Spinal cord (tissue), 10 donors: ENCODE results near the gene SYNGR1. TPM values are rescaled to one million over a fixed set of nuclear protein-coding genes. Genes with fewer than 3 reads are reported as not detected.
"Not testable (repeated sequence)": the region's sequence is repeated elsewhere in the genome, so short reads cannot be mapped to it uniquely, and the experiment has no call there.

Experiments used
- DNase-seq, 6 donors: peaks; one replicate each; pipeline versions ENCODE4 v3.0.0 to v3.0.0-alpha.2; 2013 to 2015; ENCODE audit warnings: low spot score in 6 of 6, low read depth in 4 of 6
- H3K27ac ChIP-seq: one replicate; pipeline ENCODE4 v1.5.1; 2013; ENCODE audit warnings: low read depth, low read length, control low read depth
- H3K27me3 ChIP-seq: one replicate; pipeline ENCODE4 v1.6.1; 2013; ENCODE audit warnings: low read length; ENCODE audit not compliant: control insufficient read depth, insufficient read depth
- H3K36me3 ChIP-seq: one replicate; pipeline ENCODE4 v1.6.1; 2013; ENCODE audit warnings: low read length; ENCODE audit not compliant: control insufficient read depth, insufficient read depth
- H3K4me1 ChIP-seq: one replicate; pipeline ENCODE4 v1.6.1; 2013; ENCODE audit warnings: low read length; ENCODE audit not compliant: control insufficient read depth, insufficient read depth
- H3K4me3 ChIP-seq: one replicate; pipeline ENCODE4 v1.5.1; 2013; ENCODE audit warnings: low read depth, low read length, control low read depth
- H3K9me3 ChIP-seq: one replicate; pipeline ENCODE4 v1.6.1; 2013; ENCODE audit warnings: low read length; ENCODE audit not compliant: control insufficient read depth, insufficient read depth
- WGBS: methylation state at CpG from one replicate; pipeline ENCODE4 v1.1.5; 2013; ENCODE audit warnings: missing lambda C conversion rate; ENCODE audit not compliant: insufficient coverage; 5-methylcytosine and 5-hydroxymethylcytosine counted together
- polyA plus RNA-seq, 2 donors: library from polyadenylated mRNA; unstranded; fragments of 120-200 nt; gene quantifications; one replicate each; pipeline ENCODE4 v1.2.1, GENCODE V29; 2013; ENCODE audit not compliant: insufficient read length in 2 of 2
- total RNA-seq, 2 donors: library from RNA; depleted of rRNA in 1 of 2; stranded (reverse); fragments of 120-200 nt in 1 of 2; fragments of >200 nt in 1 of 2; gene quantifications; one replicate each; pipeline versions ENCODE4 v1.2.3 to v1.2.4, GENCODE V29; 2013 to 2014
- donor health status: healthy.

Gene SYNGR1
- total and polyA plus RNA-seq, 4 donors = 43.8 to 99.1 (median 71.0) TPM

- H3K9me3 ChIP-seq, H3K27me3 ChIP-seq, H3K27ac ChIP-seq, H3K4me3 ChIP-seq, DNase-seq: not testable (repeated sequence)
- WGBS = 92% methylated on average over 12 of the region's 17 CpGs
- Histone ChIP-seq H3K36me3 (peaks cover 52% of the 10 kb centered on the region), H3K4me1 (peaks cover 13% of the 10 kb centered on the region)
Measured at GRCh38 chr22:39358197-39358596, 8.4 kb downstream of the SYNGR1 start.

GRCh38 chr22:39359659-39360195 is 9.9 kb downstream of the SYNGR1 start:
- Histone ChIP-seq H3K36me3 (peaks cover 57% of the 10 kb centered on the region), H3K9me3 (no peaks in the 10 kb centered on the region), H3K4me3 (no peak overlapping the region), H3K4me1 (peaks cover 20% of the 10 kb centered on the region), H3K27me3 (no peaks in the 10 kb centered on the region), H3K27ac (no peak overlapping the region)
- DNase-seq = no peak
- 76% methylated on average over 9 of the region's 9 CpGs for WGBS

GRCh38 chr22:39360242-39360641 is 10.5 kb downstream of the SYNGR1 start:
- Histone ChIP-seq H3K4me1 (peaks cover 20% of the 10 kb centered on the region), H3K27ac (no peak overlapping the region), H3K4me3 (no peak overlapping the region), H3K36me3 (peaks cover 54% of the 10 kb centered on the region), H3K9me3 (no peaks in the 10 kb centered on the region), H3K27me3 (no peaks in the 10 kb centered on the region)
- peak in 1 of 6 donors; percentile 21 for DNase-seq
- WGBS = 67% methylated on average over 11 of the region's 18 CpGs

- Histone ChIP-seq H3K9me3 (no peaks in the 10 kb centered on the region), H3K27ac (no peak overlapping the region), H3K4me3 (no peak overlapping the region), H3K36me3 (peaks cover 51% of the 10 kb centered on the region), H3K27me3 (no peaks in the 10 kb centered on the region), H3K4me1 (peaks cover 20% of the 10 kb centered on the region)
- no peak for DNase-seq
- 63% methylated on average over 12 of the region's 14 CpGs for WGBS
Measured at GRCh38 chr22:39360674-39361413, 11.1 kb downstream of the SYNGR1 start.

- no peaks in the 10 kb centered on the region for H3K27me3 ChIP-seq
- H3K4me1 ChIP-seq = peaks cover 16% of the 10 kb centered on the region
- H3K9me3 ChIP-seq = no peaks in the 10 kb centered on the region
- no peak overlapping the region for H3K27ac ChIP-seq
- no peak overlapping the region for H3K4me3 ChIP-seq
- peaks cover 51% of the 10 kb centered on the region for H3K36me3 ChIP-seq
- DNase-seq = no peak
- WGBS = 90% methylated on average over 6 of the region's 7 CpGs
Measured at GRCh38 chr22:39361496-39361895, 11.7 kb downstream of the SYNGR1 start.

- Histone ChIP-seq H3K27me3 (no peaks in the 10 kb centered on the region), H3K4me1 (peaks cover 16% of the 10 kb centered on the region), H3K4me3 (no peak overlapping the region), H3K27ac (no peak overlapping the region), H3K36me3 (peaks cover 54% of the 10 kb centered on the region), H3K9me3 (no peaks in the 10 kb centered on the region)
- no peak for DNase-seq
- WGBS = 100% methylated on average over 1 of the region's 11 CpGs
Measured at GRCh38 chr22:39362271-39362670, 12.5 kb downstream of the SYNGR1 start.

- Histone ChIP-seq H3K9me3 (no peaks in the 10 kb centered on the region), H3K4me1 (peaks cover 18% of the 10 kb centered on the region), H3K27me3 (no peaks in the 10 kb centered on the region), H3K36me3 (peaks cover 60% of the 10 kb centered on the region), H3K4me3 (no peak overlapping the region), H3K27ac (no peak overlapping the region)
- 76% methylated on average over 4 of the region's 4 CpGs for WGBS
- DNase-seq = no peak
Measured at GRCh38 chr22:39362932-39363331, 13.1 kb downstream of the SYNGR1 start.

GRCh38 chr22:39363751-39364515 is 14.1 kb downstream of the SYNGR1 start:
- Histone ChIP-seq H3K4me3 (no peak overlapping the region), H3K27ac (peak overlapping the region; percentile 11), H3K9me3 (no peaks in the 10 kb centered on the region), H3K36me3 (peaks cover 62% of the 10 kb centered on the region), H3K4me1 (peaks cover 25% of the 10 kb centered on the region), H3K27me3 (no peaks in the 10 kb centered on the region)
- peak in 1 of 6 donors; percentile 30 for DNase-seq
- 44% methylated on average over 19 of the region's 19 CpGs for WGBS

- DNase-seq = peak in 1 of 6 donors; percentile 70
- 76% methylated on average over 10 of the region's 11 CpGs for WGBS
Measured at GRCh38 chr22:39364714-39365491, 15.1 kb downstream of the SYNGR1 start.

More at GRCh38 chr22:39364714-39365491, 15.1 kb downstream of the SYNGR1 start:
- Histone ChIP-seq H3K36me3 (peaks cover 52% of the 10 kb centered on the region), H3K27ac (no peak overlapping the region), H3K27me3 (no peaks in the 10 kb centered on the region), H3K4me3 (no peak overlapping the region), H3K9me3 (no peaks in the 10 kb centered on the region), H3K4me1 (peaks cover 25% of the 10 kb centered on the region)
